ENCODE results near the gene MTMR11. TPM values are rescaled to one million over a fixed set of nuclear protein-coding genes. Genes with fewer than 3 reads are reported as not detected.

The MTMR11 gene
- total RNA-seq, 1 donor from 2014 or later, result 2.4 TPM

- no peak for DNase-seq (ENCODE audit: low read depth)
These were observed 1.1 kb upstream of the MTMR11 start for GRCh38 chr1:149937759-149938158.

- DNase-seq (ENCODE audit: low read depth), result peak; percentile 26
These were observed 470 bp upstream of the MTMR11 start for GRCh38 chr1:149936992-149937705.

GRCh38 chr1:149934356-149934755, 2.3 kb downstream of the MTMR11 start:
- no peak for DNase-seq (ENCODE audit: low read depth)

GRCh38 chr1:149933208-149933607, 3.5 kb downstream of the MTMR11 start:
- no peak for DNase-seq (ENCODE audit: low read depth)

- DNase-seq (ENCODE audit: low read depth), result no peak
These were observed 4.2 kb downstream of the MTMR11 start for GRCh38 chr1:149932474-149932873.

- DNase-seq (ENCODE audit: low read depth), result no peak
These were observed 5.4 kb downstream of the MTMR11 start for GRCh38 chr1:149931212-149931790.

GRCh38 chr1:149929856-149930255, 6.8 kb downstream of the MTMR11 start:
- no peak for DNase-seq (ENCODE audit: low read depth)

GRCh38 chr1:149928401-149928724, 8.3 kb downstream of the MTMR11 start:
- no peak for DNase-seq (ENCODE audit: low read depth)

GRCh38 chr1:149927563-149928400, 8.9 kb downstream of the MTMR11 start, which contains the start of gene SF3B4:
Gene SF3B4 (minus strand): TSS chr1:149927803. CDS start chr1:149927759, 44 bp downstream.
- DNase-seq (ENCODE audit: low read depth), result peak; percentile 94

- no peak for DNase-seq (ENCODE audit: low read depth)
These were observed 9.6 kb downstream of the MTMR11 start for GRCh38 chr1:149927056-149927562.

GRCh38 chr1:149926296-149926695, 10.4 kb downstream of the MTMR11 start:
- DNase-seq (ENCODE audit: low read depth), result no peak

- DNase-seq (ENCODE audit: low read depth), result no peak
These were observed 10.9 kb downstream of the MTMR11 start for GRCh38 chr1:149925751-149926150.

- no peak for DNase-seq (ENCODE audit: low read depth)
These were observed 11.3 kb downstream of the MTMR11 start for GRCh38 chr1:149925345-149925744.

GRCh38 chr1:149923626-149924025, 13.1 kb downstream of the MTMR11 start:
- DNase-seq (ENCODE audit: low read depth), result no peak

- DNase-seq (ENCODE audit: low read depth), result peak; percentile 51
These were observed 19.0 kb downstream of the MTMR11 start, which contains the start of gene SV2A for GRCh38 chr1:149917571-149918144. Gene SV2A (minus strand): TSS chr1:149917844. CDS start chr1:149913840, 4,004 bp downstream.

- no peak for DNase-seq (ENCODE audit: low read depth)
These were observed 19.8 kb downstream of the MTMR11 start for GRCh38 chr1:149916898-149917252.

GRCh38 chr1:149916193-149916897, 20.3 kb downstream of the MTMR11 start:
- DNase-seq (ENCODE audit: low read depth), result no peak

GRCh38 chr1:149915429-149916192, 21.1 kb downstream of the MTMR11 start:
- no peak for DNase-seq (ENCODE audit: low read depth)

- no peak for DNase-seq (ENCODE audit: low read depth)
These were observed 22.1 kb downstream of the MTMR11 start for GRCh38 chr1:149914545-149914944.

GRCh38 chr1:149906570-149907075, 30.1 kb downstream of the MTMR11 start:
- no peak for DNase-seq (ENCODE audit: low read depth)
